GM23338 (cell line): ENCODE measurements around the gene SLC12A3. TPM values are rescaled to one million over a fixed set of nuclear protein-coding genes. Genes with fewer than 3 reads are reported as not detected.

Source experiments
- ATAC-seq: fragments of 200-7000 bp; cut with Tn5 transposase; 3 replicates; pipeline ENCODE4 v1.9.1; 2020
- DNase-seq: peaks from one replicate; pipeline ENCODE4 v3.0.0-alpha.2; 2015; ENCODE audit warnings: low spot score
- H2AFZ ChIP-seq: fragments of 200-600 bp; sonication (generic); 2 replicates; pipeline ENCODE4 v1.8.0; 2016; ENCODE audit warnings: antibody characterized with exemption, mild to moderate bottlenecking, moderate library complexity
- H3F3A ChIP-seq: fragments of 200-600 bp; sonication (generic); replicated peaks from 2 replicates; pipeline ENCODE4 v1.8.0; 2017; ENCODE audit warnings: antibody characterized with exemption, mixed run types, low read depth
- H3K27ac ChIP-seq: fragments of 200-600 bp; sonication (generic); 2 replicates; pipeline ENCODE4 v1.6.1; 2016; ENCODE audit warnings: low read depth
- H3K27me3 ChIP-seq: fragments of 200-600 bp; sonication (generic); 2 replicates; pipeline ENCODE4 v1.8.0; 2016; ENCODE audit warnings: mild to moderate bottlenecking, mixed run types, moderate library complexity; ENCODE audit not compliant: insufficient read depth
- H3K36me3 ChIP-seq: fragments of 200-600 bp; sonication (generic); 2 replicates; pipeline ENCODE4 v1.8.0; 2016; ENCODE audit warnings: mild to moderate bottlenecking; ENCODE audit not compliant: insufficient read depth
- H3K4me1 ChIP-seq: fragments of 200-600 bp; sonication (generic); 2 replicates; pipeline ENCODE4 v1.8.0; 2016; ENCODE audit warnings: mild to moderate bottlenecking, moderate library complexity; ENCODE audit not compliant: insufficient read depth
- H3K4me2 ChIP-seq: fragments of 200-600 bp; sonication (generic); 2 replicates; pipeline ENCODE4 v1.7.1; 2017; ENCODE audit warnings: mixed run types
- H3K4me3 ChIP-seq: fragments of 200-600 bp; sonication (generic); 2 replicates; pipeline ENCODE4 v1.6.1; 2016; ENCODE audit warnings: mixed run types
- H3K79me2 ChIP-seq: fragments of 200-600 bp; sonication (generic); replicated peaks from 2 replicates; pipeline ENCODE4 v1.8.0; 2017; ENCODE audit warnings: mild to moderate bottlenecking; ENCODE audit not compliant: insufficient read depth
- H3K9me2 ChIP-seq: fragments of 200-600 bp; sonication (generic); 2 replicates; pipeline ENCODE4 v1.8.0; 2017; ENCODE audit not compliant: insufficient read depth
- H4K20me1 ChIP-seq: fragments of 200-600 bp; sonication (generic); replicated peaks from 2 replicates; pipeline ENCODE4 v1.8.0; 2017; ENCODE audit warnings: mild to moderate bottlenecking; ENCODE audit not compliant: insufficient read depth
- H3K27ac Mint-ChIP-seq: 2 replicates; pipeline ENCODE4 v1.8.0; 2020; ENCODE audit warnings: inconsistent platforms, mild to moderate bottlenecking, moderate library complexity, mixed read lengths
- H3K27me3 Mint-ChIP-seq: 3 replicates; pipeline ENCODE4 v1.8.0; 2022; ENCODE audit warnings: low read depth, mild to moderate bottlenecking, moderate library complexity, mixed read lengths, inconsistent platforms; ENCODE audit not compliant: insufficient read depth, poor library complexity
- H3K36me3 Mint-ChIP-seq: 3 replicates; pipeline ENCODE4 v1.8.0; 2021; ENCODE audit warnings: low read depth, mild to moderate bottlenecking, inconsistent platforms, moderate library complexity, mixed read lengths
- H3K4me1 Mint-ChIP-seq: 3 replicates; pipeline ENCODE4 v1.8.0; 2020; ENCODE audit warnings: mild to moderate bottlenecking, inconsistent platforms, mixed read lengths
- H3K4me3 Mint-ChIP-seq: 3 replicates; pipeline ENCODE4 v1.8.0; 2021; ENCODE audit warnings: moderate library complexity, mild to moderate bottlenecking, inconsistent platforms, mixed read lengths
- H3K9me3 Mint-ChIP-seq: 3 replicates; pipeline ENCODE4 v1.8.0; 2020; ENCODE audit warnings: moderate library complexity, mild to moderate bottlenecking, inconsistent platforms, mixed read lengths
- CREB1 ChIP-seq: fragments of 250-450 bp; sonication (Bioruptor Pico); IDR thresholded peaks from 2 replicates; pipeline ENCODE4 v1.5.0; 2020; ENCODE audit warnings: low read depth, mild to moderate bottlenecking, moderate library complexity
- CTCF ChIP-seq, 2 experiments: fragments of 200-600 bp in 1 of 2; sonication (generic) in 1 of 2; conservative IDR thresholded peaks; 2 replicates each; pipeline versions ENCODE4 v1.5.1 to v1.6.1; 2016 to 2017; ENCODE audit warnings: antibody characterized with exemption in 2 of 2, low read depth in 2 of 2, mild to moderate bottlenecking in 2 of 2, moderate library complexity in 1 of 2
- ETS1 ChIP-seq: IDR thresholded peaks from 2 replicates; pipeline ENCODE4 v1.6.1; 2016; ENCODE audit warnings: antibody characterized with exemption
- EZH2 ChIP-seq: fragments of 200-600 bp; sonication (generic); IDR thresholded peaks from one replicate; pipeline ENCODE4 v1.8.0; 2017; ENCODE audit warnings: antibody characterized with exemption, mild to moderate bottlenecking, low read depth; ENCODE audit not compliant: unreplicated experiment
- EZH2phosphoT487 ChIP-seq: fragments of 200-600 bp; sonication (generic); IDR thresholded peaks from one replicate; pipeline ENCODE4 v1.8.1; 2018; ENCODE audit warnings: antibody characterized with exemption; ENCODE audit not compliant: unreplicated experiment
- JUNB ChIP-seq: IDR thresholded peaks from one replicate; pipeline ENCODE4 v1.6.1; 2016; ENCODE audit warnings: antibody characterized with exemption; ENCODE audit not compliant: unreplicated experiment
- NANOG ChIP-seq: IDR thresholded peaks from 2 replicates; pipeline ENCODE4 v1.6.1; 2016; ENCODE audit warnings: antibody characterized with exemption, borderline replicate concordance
- POLR2AphosphoS5 ChIP-seq: IDR thresholded peaks from 2 replicates; pipeline ENCODE4 v1.6.1; 2016; ENCODE audit warnings: antibody characterized with exemption, low read depth
- STAT1 ChIP-seq: IDR thresholded peaks from one replicate; pipeline ENCODE4 v1.6.1; 2016; ENCODE audit warnings: antibody characterized with exemption; ENCODE audit not compliant: unreplicated experiment
- ZNF331 ChIP-seq: fragments of 250-450 bp; sonication (Bioruptor Pico); IDR thresholded peaks from 2 replicates; pipeline ENCODE4 v1.5.0; 2020; ENCODE audit warnings: low read depth, mild to moderate bottlenecking, moderate library complexity
- ZNF462 ChIP-seq: fragments of 250-450 bp; sonication (Bioruptor Pico); IDR thresholded peaks from 2 replicates; pipeline ENCODE4 v1.5.0; 2020; ENCODE audit warnings: mild to moderate bottlenecking, moderate library complexity
- polyA plus RNA-seq: library from polyadenylated mRNA; unstranded; fragments of >200 nt; fragmentation: Nextera tagmentation; extraction: Ambion mirVana; gene quantifications from 2 replicates; pipeline ENCODE4 v1.2.1, GENCODE V29; 2016
- total RNA-seq: library from RNA; depleted of rRNA; stranded (reverse); fragments of >200 nt; shearing (Covaris generic); gene quantifications from 2 replicates; pipeline ENCODE4 v1.2.3, GENCODE V29; 2014

The SLC12A3 gene
- total and polyA plus RNA-seq, 2 experiments from 2014 or later, result not detected

GRCh38 chr16:56944954-56945839 is 80.2 kb downstream of the SLC12A3 start:
- no peak overlapping the region for H3K4me3 Mint-ChIP-seq
- peaks cover 5% of the 10 kb centered on the region; the same call in 1 of the 2 replicates for H4K20me1 ChIP-seq
- ATAC-seq, result no peak

More at GRCh38 chr16:56944954-56945839, 80.2 kb downstream of the SLC12A3 start:
- Histone ChIP-seq H3K4me3 (no peak overlapping the region), H3K36me3 (peaks cover 32% of the 10 kb centered on the region), H3F3A (no peaks in the 10 kb centered on the region), H2AFZ (no peak overlapping the region), H3K79me2 (no peaks in the 10 kb centered on the region), H3K27me3 (no peaks in the 10 kb centered on the region), H3K27ac (peak overlapping the region; percentile 21; the same call in 1 of the 2 replicates), H3K4me2 (no peak overlapping the region), H3K4me1 (no peaks in the 10 kb centered on the region), H3K9me2 (no peaks in the 10 kb centered on the region)
- H3K9me3 Mint-ChIP-seq, result no peaks in the 10 kb centered on the region
- DNase-seq, result no peak
- peaks cover 47% of the 10 kb centered on the region for H3K36me3 Mint-ChIP-seq
- no peak for TF ChIP-seq ETS1
- TF ChIP-seq JUNB, result no peak
- TF ChIP-seq ZNF331 (CRISPR knock-in tag), result no peak
- TF ChIP-seq POLR2AphosphoS5, result no peak
- TF ChIP-seq CTCF (conservative IDR thresholded peaks at IDR 0.05; ENCODE audit: low read depth in 2 of 2), result no peak
- no peak for TF ChIP-seq CREB1 (CRISPR knock-in tag)
- TF ChIP-seq EZH2phosphoT487, result no peak
- no peak for TF ChIP-seq NANOG
- no peak for TF ChIP-seq STAT1
- no peak for TF ChIP-seq ZNF462 (CRISPR knock-in tag)
- TF ChIP-seq EZH2, result no peak
- H3K27ac Mint-ChIP-seq, result no peak overlapping the region
- peaks cover 8% of the 10 kb centered on the region for H3K27me3 Mint-ChIP-seq
- peaks cover 13% of the 10 kb centered on the region for H3K4me1 Mint-ChIP-seq
